NCI-H526 (cell line): ENCODE data around the gene ARHGEF17.
"Not testable (repeated sequence)": the region's sequence is repeated elsewhere in the genome, so short reads cannot be mapped to it uniquely, and the experiment has no call there.

Experiments
- DNase-seq, 2 experiments: peaks; one replicate each; lab custom pipeline; 2025; lab: John Stamatoyannopoulos, UW

ARHGEF17 gene, protein sequence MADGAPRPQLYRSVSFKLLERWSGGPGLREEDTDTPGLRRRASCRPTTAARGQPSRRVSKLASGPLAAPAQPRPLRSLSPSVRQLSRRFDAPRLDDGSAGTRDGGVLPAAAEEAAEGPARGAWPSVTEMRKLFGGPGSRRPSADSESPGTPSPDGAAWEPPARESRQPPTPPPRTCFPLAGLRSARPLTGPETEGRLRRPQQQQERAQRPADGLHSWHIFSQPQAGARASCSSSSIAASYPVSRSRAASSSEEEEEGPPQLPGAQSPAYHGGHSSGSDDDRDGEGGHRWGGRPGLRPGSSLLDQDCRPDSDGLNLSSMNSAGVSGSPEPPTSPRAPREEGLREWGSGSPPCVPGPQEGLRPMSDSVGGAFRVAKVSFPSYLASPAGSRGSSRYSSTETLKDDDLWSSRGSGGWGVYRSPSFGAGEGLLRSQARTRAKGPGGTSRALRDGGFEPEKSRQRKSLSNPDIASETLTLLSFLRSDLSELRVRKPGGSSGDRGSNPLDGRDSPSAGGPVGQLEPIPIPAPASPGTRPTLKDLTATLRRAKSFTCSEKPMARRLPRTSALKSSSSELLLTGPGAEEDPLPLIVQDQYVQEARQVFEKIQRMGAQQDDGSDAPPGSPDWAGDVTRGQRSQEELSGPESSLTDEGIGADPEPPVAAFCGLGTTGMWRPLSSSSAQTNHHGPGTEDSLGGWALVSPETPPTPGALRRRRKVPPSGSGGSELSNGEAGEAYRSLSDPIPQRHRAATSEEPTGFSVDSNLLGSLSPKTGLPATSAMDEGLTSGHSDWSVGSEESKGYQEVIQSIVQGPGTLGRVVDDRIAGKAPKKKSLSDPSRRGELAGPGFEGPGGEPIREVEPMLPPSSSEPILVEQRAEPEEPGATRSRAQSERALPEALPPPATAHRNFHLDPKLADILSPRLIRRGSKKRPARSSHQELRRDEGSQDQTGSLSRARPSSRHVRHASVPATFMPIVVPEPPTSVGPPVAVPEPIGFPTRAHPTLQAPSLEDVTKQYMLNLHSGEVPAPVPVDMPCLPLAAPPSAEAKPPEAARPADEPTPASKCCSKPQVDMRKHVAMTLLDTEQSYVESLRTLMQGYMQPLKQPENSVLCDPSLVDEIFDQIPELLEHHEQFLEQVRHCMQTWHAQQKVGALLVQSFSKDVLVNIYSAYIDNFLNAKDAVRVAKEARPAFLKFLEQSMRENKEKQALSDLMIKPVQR (N-terminal part only)

GRCh38 chr11:73308003-73308960 is at the start of gene ARHGEF17:
TSS of gene ARHGEF17 (plus strand) at chr11:73308276. CDS start at chr11:73308639, 363 bp downstream.
- DNase-seq: peak in 1 of 2 experiments; percentile 96

DNA sequence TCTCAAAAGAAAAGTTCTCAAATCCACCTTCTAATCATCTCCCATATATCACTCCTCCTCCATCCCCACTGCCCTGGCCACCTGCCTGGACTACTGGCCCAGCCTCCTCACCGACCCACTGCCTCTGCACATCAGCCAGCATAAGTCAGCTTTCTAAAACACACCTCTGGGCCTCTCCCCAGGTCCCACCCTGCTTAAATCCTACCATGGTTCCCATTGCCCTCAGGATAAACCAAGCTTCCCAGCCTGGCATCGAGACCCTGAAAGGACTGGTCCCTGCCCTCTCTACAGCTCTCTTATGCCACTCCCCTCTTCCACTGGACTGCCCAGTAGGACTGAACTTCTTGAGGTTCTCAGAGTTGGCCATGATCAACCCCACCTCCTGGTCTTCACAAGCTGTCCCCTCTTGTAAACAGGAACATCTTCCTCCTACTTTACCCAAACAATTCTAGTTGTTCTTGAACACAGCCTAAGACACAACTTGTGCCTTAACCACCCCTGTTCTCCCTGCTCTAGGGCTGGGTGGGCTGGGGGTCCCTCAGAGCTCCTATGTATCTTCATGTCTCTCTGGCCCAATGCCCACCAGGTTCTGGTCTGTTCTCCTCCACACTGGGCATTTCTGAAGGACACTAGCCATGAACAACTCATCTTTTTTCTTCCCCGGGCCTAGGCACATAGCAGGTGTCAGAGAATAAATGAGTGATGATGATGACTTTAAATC is 48.5 kb upstream of the ARHGEF17 start:
- DNase-seq: no peak

DNA sequence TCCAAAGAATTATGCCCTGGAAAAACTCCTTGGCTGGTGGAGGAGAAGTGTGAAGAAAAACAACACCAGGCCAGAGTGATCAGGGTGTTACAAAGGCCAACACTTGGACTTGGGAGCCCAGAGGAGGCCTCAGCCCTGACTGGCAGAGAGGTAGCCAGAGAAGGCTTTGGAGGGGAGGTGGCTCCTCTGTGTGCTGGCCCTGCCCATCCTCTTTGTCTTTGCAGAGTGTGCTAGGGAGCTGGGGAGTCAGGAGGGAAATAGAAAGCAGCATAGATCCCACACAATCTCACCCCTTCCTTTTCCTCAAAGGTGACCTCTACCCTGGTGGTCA is 48.0 kb upstream of the ARHGEF17 start:
- DNase-seq: no peak

GRCh38 chr11:73262851-73263495 is 45.1 kb upstream of the ARHGEF17 start:
- DNase-seq: no peak

GRCh38 chr11:73263640-73264039 is 44.4 kb upstream of the ARHGEF17 start:
- no peak for DNase-seq

DNA sequence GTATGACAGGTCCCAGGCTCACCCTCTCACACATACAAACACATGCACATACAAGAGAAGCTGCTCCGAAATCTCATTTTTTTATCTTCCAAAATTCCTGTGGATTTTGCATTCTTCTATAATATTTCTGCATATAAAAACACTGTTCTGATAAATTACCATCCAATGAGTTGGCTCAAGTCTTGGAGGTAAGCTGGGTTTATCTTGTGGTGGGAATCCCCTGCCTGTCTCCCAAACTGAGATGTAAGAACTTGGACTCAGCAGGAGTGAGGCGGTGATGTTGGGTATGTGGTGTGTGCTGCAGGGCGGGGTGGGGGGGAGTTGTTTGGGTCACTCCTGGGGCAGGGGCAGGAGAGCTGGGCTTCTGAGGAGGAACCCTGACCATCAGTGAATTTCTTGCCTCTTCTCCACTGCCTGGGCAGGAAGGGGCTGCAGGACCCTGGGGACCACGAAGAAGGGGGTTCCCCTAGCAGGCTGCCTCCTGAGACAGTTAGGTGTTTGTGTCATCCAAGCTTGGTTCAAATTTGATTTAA is 42.7 kb upstream of the ARHGEF17 start:
- DNase-seq: no peak

- DNase-seq: no peak
Observed at GRCh38 chr11:73265853-73266645, 42.0 kb upstream of the ARHGEF17 start.

- DNase-seq: no peak
Observed at GRCh38 chr11:73266646-73267020, 41.4 kb upstream of the ARHGEF17 start.

GRCh38 chr11:73267122-73267846 is 40.8 kb upstream of the ARHGEF17 start:
- no peak for DNase-seq

GRCh38 chr11:73267906-73268540 is 40.1 kb upstream of the ARHGEF17 start:
- no peak for DNase-seq

DNA sequence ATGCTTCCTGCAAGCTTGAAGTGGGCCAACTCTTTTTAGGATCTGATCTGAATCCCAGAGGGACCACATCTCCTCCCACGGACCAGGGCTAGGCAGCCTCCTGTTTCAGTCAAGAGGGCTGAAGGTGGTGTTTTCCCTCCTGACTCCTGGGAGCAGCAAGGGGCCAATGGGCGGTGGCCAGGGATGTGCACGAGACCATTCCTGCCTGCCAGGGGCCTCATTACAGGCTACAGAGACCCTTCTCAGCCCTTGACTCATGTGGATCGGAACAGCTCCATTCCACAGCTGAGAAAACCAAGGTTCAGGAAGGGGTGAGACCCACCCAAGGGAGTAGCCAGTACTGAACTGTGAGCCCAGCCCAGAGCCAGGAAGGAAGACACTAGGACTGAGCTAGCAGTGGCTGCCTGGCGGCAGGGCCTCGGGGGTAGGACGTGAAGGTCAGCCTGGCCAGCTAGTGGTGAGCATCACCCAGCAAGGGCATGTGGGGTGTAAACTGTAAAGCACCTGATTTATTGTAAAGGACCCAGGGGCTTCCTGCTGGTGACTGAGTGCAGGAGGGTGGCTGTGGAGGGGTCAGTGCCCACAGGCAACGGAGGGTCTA is 39.3 kb upstream of the ARHGEF17 start:
- DNase-seq: no peak

DNA sequence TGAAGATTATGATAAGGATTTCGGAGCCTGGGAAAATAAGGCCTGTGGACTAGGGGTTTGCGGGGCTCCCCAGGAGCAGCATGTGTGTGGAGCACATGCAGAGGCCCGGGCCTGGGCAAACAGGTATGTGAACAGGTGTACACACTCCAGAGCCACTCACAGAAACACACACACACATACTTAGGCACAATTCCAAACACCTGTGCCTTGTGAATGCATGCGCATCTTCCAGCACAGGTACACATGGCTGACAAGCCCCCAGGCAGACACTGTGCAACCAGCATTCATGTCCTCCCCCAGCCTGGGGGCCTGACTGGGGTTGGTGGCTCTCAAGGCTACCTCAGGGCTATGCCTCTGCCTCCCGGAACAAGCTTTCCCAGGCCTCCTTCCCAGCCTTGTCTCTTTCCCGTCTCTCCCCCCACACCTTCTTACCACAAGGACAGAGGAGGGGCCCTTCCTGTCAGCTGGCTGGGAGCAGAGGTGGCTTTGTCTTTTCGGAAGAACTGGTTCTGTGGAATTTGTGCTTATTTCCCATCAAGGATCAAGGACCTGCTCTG is 38.5 kb upstream of the ARHGEF17 start:
- no peak for DNase-seq

DNA sequence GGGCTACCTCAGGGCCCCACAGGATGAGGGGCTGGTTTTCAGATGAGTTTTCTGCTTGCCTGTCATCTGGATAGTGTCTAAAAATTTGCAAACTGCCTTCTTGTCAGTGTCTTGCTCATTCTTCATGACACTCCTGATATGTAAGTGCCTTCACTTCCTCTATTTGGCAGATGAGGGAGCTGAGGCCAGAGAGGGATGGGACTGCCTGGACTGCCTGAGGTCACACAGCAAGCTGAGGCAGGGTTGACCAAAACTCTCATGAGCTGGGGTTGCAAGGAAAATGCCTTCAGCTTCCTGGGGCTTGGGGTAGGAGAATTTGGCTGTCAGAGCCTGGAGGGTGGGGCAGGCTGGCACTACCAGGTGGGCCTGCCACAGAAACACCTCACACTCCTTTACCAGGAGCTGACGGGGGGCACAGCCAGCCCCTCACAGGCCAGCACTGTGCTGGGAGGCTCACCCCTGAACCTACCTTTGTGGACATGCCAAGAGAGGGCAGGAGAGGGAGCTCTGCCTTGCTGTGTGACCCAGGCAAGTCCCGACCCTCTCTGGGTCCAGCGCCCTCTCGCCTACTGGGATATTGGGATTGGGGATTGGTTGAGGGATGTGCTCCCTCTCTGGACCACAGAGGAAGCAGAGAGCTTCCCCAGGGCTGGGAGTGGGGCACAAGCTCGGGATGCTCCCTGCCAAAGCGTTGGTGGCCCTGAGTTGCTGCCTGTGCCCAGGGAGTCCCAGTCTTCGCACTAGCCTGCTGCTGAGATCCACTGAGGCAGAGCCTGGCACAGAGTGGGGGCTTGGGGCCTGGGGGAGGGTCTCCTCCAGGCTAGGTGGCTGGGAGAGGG is 37.8 kb upstream of the ARHGEF17 start:
- DNase-seq: no peak

DNA sequence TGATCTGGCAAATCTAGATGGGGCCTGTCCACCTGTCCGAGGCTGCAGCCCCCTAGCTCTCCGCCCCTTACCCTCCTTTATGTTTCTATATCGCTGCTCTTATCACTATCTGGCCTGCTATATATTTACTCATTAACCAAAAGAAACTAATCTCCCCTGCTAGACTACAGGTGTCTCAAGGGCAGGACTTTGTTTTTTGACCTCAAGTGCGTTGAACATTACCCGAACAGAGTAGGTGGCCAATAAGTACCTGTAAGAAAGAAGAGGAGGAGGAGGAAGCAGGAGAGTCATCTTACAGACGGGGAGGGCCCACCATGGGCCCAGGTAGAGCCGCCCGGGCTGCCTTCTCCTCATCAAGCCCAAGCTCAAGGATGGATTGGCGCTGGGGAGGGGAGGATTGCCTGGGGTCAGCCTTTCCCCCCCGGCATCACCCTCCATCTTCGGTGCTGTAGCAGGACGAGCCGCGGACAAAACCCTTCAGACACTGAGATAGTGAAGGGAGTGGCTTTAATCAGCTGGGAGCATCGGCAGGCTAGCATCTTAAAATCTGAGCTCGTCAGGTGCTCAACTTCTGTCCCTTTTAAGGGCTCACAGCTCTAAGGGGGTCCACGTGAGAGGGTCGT is 37.1 kb upstream of the ARHGEF17 start:
- DNase-seq: no peak

DNA sequence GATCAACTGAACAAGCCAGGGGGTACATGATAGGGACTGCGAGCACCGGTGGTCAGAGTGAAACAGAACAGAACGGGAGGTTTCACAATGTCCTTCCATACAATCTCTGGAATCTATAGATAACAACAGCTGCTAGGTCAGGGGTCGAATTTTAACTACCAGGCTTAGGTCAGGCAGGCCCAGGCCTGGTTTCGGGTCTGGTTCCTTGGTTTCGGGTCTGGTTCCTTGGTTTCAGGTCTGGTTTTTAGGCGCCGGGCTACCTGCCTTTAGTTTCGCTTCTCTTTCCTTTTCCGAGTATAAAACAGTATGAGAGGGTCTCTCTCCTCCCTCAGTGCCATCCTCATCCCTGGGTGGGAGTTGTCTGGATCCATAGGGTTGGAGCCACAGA is 36.6 kb upstream of the ARHGEF17 start:
- not testable (repeated sequence) for DNase-seq
